ENCODE results near the gene CERS5. TPM values are rescaled to one million over a fixed set of nuclear protein-coding genes. Genes with fewer than 3 reads are reported as not detected.

Gene CERS5
- total RNA-seq, 2 experiments from 2014 or later = 52.8 to 56.1 TPM

Other genes with a start within 250 kb of the CERS5 start
- not detected for gene AQP2, start 216.6 kb downstream of the CERS5 start, total RNA-seq
- not detected for gene AQP5, start 205.5 kb downstream of the CERS5 start, total RNA-seq
- gene AQP6, start 194.4 kb downstream of the CERS5 start, total RNA-seq = not detected
- gene RACGAP1, start 141.9 kb downstream of the CERS5 start, total RNA-seq = 10 to 100 TPM; 83.8 to 89.6 TPM
- gene ASIC1, start 109.8 kb downstream of the CERS5 start, total RNA-seq = 10 to 100 TPM; 11.1 to 13.3 TPM
- gene SMARCD1, start 82.0 kb downstream of the CERS5 start, total RNA-seq = 10 to 100 TPM; 75.1 to 76.6 TPM
- gene GPD1, start 63.4 kb downstream of the CERS5 start, total RNA-seq = under 1 TPM; 0.40 to 0.44 TPM
- 10 to 100 TPM; 59.2 to 65.5 TPM for gene COX14, start 55.1 kb downstream of the CERS5 start, total RNA-seq
- 10 to 100 TPM; 83.0 to 85.4 TPM for gene LIMA1, start 116.2 kb upstream of the CERS5 start, total RNA-seq
- not detected for gene FAM186A, start 229.2 kb upstream of the CERS5 start, total RNA-seq
- 100 to 1,000 TPM; 107 to 114 TPM for gene LARP4, start 233.5 kb upstream of the CERS5 start, total RNA-seq